Amniotic stem cell (primary cell): ENCODE data around the gene GALNT7.
"Not testable (repeated sequence)": the region's sequence is repeated elsewhere in the genome, so short reads cannot be mapped to it uniquely, and the experiment has no call there.

Experiments used
- DNase-seq: peaks from one replicate; lab custom pipeline; 2025; lab: John Stamatoyannopoulos, UW

GALNT7 gene

DNA sequence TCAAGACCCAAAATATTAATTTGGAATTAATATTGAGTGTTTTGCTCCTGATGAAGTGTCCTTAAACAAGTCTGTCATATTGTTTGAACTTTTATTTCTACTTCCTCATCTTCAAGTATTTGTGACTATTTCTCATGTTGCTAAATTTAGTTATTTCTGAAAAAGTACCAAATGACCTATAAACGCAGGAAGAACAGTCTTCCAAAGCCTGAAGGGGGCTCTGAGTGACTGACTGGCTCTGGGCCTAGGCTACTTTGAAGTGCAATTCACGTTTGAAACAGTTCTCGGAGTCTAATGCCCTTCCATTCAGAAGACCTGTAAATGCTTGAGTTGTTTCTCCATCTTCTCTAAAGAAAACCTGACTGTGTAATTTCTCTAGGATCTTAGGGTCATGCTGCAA lies 26.5 kb downstream of the GALNT7 start:
- DNase-seq, result no peak

DNA sequence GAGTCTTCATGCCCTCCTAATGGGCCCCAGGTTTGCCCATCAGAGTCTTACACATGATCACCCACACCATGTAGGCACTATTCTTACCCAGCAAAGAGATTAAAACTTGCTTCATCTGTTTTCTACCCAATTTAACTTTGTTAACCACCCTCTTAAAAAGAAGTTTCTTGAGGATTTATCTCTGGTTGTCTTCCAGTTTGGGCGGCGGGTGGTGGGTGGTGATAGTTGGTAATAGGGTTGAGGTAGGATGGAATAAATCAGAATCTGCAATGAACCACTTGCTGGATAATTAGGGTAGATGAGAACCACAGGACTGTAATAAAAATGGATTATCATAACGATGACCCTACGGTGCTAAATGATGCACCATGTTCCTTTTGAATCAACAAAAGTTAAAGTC lies 30.9 kb downstream of the GALNT7 start:
- DNase-seq, result no peak

- DNase-seq, result no peak
Observed at GRCh38 chr4:173200103-173200884, 31.7 kb downstream of the GALNT7 start.

DNA sequence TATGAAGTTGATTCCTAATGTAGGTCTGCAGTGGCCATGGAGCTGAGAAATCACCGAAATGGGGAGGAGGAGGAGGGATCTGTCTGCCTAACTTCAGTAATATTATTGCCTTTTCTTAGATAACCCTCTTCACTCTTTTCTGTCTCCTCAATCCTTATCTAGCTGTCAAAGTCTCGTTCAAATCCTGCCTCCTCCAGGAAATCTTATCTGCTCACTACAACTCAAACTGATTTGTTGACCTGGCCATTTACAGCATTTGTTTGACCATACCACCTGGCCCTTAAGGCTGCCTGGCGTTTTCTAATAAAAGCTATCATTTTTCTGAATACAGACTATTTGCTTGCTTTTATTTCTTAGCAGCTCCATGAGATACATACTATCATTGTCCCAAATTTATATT lies 33.8 kb downstream of the GALNT7 start:
- DNase-seq, result no peak

- no peak for DNase-seq
Observed at GRCh38 chr4:173205656-173206055, 37.0 kb downstream of the GALNT7 start.

DNA sequence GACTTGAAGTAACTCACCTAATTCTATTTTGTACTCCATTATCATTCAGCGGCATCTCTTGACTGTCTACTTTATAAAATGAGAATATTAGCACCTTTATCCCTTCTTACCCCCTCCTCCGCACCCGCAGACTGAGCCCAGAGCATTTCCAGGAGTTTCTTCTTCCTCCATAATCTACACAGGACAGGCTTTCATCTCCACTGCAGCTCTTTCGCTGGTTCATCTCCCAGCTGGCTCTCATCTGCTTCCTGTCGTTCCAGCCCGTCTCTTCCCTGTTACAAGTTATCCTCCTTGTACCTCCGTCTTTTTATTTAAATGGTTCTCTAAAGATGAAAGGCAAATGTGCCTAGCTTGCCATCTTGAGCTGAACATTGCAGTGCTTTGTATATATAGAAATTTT lies 39.8 kb downstream of the GALNT7 start:
- no peak for DNase-seq

DNA sequence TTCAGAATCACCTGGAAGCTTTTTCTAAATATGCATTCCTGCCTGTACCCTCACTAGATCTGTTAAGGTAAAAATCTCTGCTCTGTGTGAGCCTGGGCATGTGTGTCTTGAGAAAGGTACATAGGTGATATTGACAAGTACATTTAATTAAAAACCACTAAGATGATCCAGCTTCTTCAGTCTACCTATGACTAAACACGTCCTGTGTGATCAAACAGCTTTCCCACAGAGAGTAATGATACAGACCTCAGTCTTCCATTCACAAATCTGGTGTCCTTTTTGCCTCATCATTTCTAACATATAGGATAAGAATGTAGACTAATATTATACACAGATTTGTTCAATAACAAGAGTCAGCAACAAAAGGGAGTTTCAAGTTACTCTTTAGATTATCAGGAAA lies 42.6 kb downstream of the GALNT7 start:
- DNase-seq, result no peak

DNA sequence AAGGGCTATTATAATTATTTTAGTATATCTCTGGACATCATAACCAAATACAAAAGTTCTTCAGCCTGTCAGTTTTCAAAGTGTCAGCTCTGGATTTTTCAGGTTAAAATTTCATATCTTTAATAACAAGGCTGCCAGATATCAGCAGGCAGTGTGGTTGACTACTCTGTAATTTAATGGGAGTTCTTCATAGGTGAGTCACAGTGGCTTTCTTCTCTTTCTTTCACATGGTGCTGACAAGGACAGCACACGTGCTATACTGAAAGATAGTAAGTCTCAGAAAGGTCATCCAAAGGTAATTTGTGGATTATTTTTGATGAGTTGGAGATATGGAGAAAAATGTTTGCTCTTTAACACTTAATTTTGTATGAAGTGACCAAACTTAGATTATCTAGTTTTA lies 43.2 kb downstream of the GALNT7 start:
- DNase-seq, result no peak

GRCh38 chr4:173212379-173212778 lies 43.8 kb downstream of the GALNT7 start:
- no peak for DNase-seq

DNA sequence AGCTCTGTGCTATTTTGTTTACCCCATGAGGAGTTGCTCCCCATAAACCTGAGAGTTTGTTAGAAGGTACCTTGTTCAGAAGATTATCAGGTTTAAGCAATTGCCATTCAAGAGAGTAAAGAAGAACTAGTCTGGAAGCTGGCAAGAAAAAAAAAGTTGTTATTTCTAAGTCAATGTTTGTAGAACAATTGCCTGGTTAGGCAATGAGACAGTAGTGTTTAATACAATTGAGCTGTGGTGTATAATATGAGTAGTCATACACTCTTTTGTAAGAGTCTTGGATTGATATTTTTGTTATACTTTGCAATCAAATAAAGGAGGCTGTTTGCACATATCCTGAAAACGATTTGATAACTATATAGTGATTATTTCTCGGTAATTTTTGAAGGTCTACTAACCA lies 44.7 kb downstream of the GALNT7 start:
- no peak for DNase-seq

DNA sequence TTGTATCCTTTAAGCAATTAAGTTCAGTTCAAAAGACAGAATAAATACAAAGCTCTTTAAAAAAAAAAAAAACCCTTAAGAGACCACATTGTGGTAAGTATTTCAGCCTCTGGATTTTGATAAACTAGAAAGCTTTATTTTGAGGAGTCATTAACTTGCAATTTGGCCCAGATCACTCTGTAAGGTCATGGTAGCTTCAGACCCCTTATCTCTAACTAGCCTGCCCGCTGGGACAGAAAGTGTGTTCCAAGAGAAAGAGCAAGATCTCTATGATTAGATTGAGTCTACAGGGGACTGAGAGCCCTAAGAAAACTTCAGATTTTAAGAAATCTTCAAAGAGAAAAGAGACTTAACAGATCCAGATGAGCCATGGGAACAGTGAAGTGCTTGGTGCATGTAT lies 45.6 kb downstream of the GALNT7 start:
- DNase-seq, result no peak

GRCh38 chr4:173214661-173215060 lies 46.0 kb downstream of the GALNT7 start:
- DNase-seq, result no peak

- DNase-seq, result no peak
Observed at GRCh38 chr4:173217075-173217474, 48.5 kb downstream of the GALNT7 start.

GRCh38 chr4:173217727-173218126 lies 49.1 kb downstream of the GALNT7 start:
- DNase-seq, result no peak

DNA sequence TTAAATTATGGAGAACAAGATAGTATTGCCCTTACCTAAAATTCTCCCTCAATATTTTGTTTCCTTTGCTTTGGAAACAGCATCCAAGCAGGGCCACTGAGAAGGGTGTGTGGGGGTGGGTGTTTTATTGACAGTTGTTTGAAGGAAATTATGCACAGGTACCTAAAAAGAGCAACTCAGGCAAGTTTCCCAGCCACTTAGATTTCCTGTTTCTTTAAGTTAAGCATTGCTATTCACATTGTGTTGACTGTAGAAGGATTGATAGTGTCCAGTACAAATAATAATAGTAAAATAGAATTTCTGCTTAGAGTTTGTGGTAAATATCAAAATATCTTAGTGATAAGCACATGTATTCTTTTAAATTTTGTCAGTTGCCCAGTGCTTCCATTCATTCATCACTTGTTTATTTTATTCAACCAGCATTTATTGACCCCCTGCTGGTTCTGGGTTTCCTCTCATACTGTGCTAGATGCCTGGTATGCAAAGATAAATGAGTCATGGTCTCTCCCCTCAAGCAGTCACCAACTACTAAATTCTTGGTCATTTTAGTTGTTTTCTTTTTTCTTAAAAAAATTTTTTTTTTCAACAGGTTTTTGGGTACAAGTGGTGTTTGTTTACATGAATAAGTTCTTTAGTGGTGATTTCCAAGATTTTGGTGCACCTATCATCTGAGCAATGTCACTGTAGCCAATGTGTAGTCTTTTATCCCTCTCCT lies 50.0 kb downstream of the GALNT7 start:
- DNase-seq, result no peak

DNA sequence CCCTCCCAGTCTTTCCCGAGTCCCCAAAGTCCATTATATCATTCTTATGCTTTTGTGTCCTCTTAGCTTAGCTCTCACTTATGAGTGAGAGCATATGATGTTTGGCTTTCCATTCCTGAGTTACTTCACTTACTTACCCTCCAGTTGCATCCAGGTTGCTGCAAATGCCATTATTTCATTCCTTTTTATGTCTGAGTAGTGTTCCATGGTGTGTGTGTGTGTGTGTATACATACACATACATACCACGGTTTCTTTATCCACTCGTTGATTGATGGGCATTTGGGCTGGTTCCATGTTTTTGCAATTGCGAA lies 50.5 kb downstream of the GALNT7 start:
- not testable (repeated sequence) for DNase-seq

DNA sequence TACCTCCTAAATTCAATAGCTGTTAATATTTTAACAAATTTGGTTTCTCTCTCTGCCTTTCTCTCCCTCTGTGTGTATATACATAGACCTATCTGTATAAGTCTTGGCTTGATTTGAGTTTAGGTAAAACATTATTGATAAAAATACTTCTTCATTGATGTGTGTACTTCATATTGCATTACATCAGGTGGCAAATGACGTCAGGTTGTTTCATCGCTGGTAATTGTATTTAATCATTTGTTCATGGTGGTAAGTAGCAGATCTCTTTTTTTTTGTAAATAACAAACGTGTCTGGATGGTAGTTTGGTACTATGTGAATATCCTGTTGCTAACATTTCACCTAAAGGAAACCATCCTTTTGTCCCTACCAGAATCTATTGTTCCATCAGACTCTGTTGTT lies 55.1 kb downstream of the GALNT7 start:
- no peak for DNase-seq

- DNase-seq, result no peak
Observed at GRCh38 chr4:173226401-173226888, 57.8 kb downstream of the GALNT7 start.

GRCh38 chr4:173227756-173228155 lies 59.1 kb downstream of the GALNT7 start:
- no peak for DNase-seq

DNA sequence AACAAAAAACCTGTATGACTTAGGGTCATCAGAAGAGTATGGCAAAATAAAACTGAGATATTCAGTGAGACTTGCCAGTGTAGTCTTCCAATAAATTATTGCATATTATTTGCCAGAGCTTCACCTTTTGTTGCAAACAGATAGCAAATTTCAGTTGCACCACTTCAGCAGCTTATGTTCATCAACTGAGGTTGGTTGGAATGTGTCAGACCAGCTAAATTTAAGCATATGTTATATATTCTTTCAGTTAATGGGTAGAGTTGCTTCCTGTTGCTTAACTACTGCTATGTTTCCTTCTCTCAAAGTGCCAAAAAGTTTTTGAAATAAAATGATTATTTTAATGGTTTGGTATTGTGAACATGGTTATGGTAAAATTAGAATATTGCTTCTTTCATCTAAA lies 61.5 kb downstream of the GALNT7 start:
- no peak for DNase-seq

GRCh38 chr4:173231916-173232315 lies 63.3 kb downstream of the GALNT7 start:
- DNase-seq, result no peak

- DNase-seq, result no peak
Observed at GRCh38 chr4:173233857-173234256, 65.2 kb downstream of the GALNT7 start.

- DNase-seq, result no peak
Observed at GRCh38 chr4:173235050-173235449, 66.4 kb downstream of the GALNT7 start.

- DNase-seq, result no peak
Observed at GRCh38 chr4:173236301-173236700, 67.7 kb downstream of the GALNT7 start.
